ENCODE data around the gene KRTAP10-12.
"Not testable (repeated sequence)": the region's sequence is repeated elsewhere in the genome, so short reads cannot be mapped to it uniquely, and the experiment has no call there.

The KRTAP10-12 gene

DNA sequence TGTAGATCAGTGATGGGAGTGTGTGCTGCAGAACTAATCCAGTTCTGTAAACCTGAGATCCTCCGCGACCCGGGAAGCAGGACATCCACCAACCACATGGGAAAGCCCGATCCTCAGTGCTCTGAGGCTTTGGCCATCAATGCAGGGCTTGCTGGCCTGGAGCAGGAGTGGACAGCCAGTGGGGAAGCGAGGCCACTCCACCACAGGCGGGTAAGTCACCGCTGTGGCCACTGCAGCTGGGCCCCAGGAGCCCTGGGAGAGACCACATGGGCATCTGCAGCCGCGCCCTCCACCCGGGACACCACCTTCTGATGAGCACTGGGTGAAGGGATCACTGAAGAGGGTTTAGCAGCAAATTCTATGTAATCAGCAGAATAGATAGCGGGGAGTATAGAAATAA, 15.8 kb upstream of the KRTAP10-12 start:
- FAIRE-seq: no peak
- DNase-seq (ENCODE audit: insufficient read length): no peak
- no peak for TF ChIP-seq POLR2AphosphoS5 (IDR thresholded peaks at IDR 0.05; ENCODE audit: low read depth, low read length)
- no peak for TF ChIP-seq TAF1 (IDR thresholded peaks at IDR 0.05; ENCODE audit: borderline replicate concordance, low read depth, low read length)
- TF ChIP-seq POLR2A (IDR thresholded peaks at IDR 0.05; ENCODE audit: low read depth, low read length): no peak

DNA sequence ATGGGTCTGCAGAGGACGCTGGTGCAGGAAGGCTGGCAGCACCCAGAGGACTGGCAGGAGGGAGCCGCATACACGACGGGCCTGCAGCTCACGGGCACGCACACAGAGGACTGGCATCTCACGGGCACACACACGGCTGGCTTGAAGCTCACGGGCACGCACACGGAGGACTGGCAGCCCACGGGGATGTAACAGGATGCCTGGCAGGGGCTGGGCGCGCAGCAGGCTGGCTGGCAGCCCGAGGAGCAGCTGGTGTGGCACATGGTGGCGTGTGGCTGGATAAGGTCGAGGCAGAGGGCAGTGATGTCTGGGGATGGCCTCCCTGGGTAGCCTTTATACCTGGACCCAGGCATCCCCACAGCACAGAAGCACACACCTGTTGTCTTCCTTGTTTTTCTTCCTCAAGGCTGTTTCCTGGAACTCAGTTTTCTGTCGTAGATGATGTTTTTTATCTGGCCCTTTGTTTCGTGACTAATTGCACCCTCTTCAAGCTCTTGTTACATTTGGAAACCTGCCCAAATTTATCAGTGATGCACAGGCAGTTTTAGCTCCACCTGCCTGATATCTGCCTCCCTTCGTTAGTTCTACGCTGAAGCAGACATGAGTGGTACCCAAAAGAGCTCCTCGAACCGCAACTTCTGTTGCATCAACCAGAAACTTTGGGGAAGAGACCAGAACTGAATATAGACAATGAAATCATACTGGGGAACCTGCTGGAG, 15.0 kb upstream of the KRTAP10-12 start, which contains the start of gene KRTAP12-1:
TSS of gene KRTAP12-1 (minus strand) at position 303 of the 719 bp plus-strand sequence. CDS start at position 263, 40 bp downstream.
- FAIRE-seq: no peak
- TF ChIP-seq POLR2A (IDR thresholded peaks at IDR 0.05; ENCODE audit: low read depth, low read length) (no peak), TAF1 (IDR thresholded peaks at IDR 0.05; ENCODE audit: borderline replicate concordance, low read depth, low read length) (no peak), POLR2AphosphoS5 (IDR thresholded peaks at IDR 0.05; ENCODE audit: low read depth, low read length) (no peak)
- DNase-seq (ENCODE audit: insufficient read length): no peak

DNA sequence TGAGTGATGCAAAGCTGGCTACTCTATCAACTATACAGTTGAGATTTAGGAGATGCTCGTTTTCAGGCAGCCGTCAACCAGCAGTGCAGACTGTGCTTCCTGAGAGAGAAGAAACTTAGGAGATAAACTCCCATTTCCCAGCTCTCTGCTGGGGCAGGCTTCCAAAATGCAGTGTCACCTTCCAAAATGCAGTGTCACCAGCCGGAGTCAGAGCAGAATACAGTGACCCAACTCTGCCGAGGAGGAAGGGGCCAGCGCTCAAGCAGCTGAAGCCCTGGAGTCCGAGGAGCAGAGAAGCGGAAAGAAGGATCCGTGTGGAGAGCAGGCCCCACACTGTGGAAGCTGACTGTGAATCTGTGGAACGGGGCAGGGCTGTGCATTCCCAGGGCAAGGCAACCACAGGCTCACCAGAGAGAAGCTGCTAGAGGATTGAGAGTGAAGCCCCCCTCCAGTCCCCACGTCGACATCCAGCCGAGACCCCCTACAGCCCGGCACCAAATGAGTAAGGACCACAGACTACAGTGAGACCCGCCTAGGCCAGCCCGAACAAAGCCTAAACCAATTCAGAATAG, 14.3 kb upstream of the KRTAP10-12 start:
- FAIRE-seq (no peak), DNase-seq (ENCODE audit: insufficient read length) (no peak)
- TF ChIP-seq POLR2AphosphoS5 (IDR thresholded peaks at IDR 0.05; ENCODE audit: low read depth, low read length): no peak
- no peak for TF ChIP-seq TAF1 (IDR thresholded peaks at IDR 0.05; ENCODE audit: borderline replicate concordance, low read depth, low read length)
- TF ChIP-seq POLR2A (IDR thresholded peaks at IDR 0.05; ENCODE audit: low read depth, low read length): no peak

DNA sequence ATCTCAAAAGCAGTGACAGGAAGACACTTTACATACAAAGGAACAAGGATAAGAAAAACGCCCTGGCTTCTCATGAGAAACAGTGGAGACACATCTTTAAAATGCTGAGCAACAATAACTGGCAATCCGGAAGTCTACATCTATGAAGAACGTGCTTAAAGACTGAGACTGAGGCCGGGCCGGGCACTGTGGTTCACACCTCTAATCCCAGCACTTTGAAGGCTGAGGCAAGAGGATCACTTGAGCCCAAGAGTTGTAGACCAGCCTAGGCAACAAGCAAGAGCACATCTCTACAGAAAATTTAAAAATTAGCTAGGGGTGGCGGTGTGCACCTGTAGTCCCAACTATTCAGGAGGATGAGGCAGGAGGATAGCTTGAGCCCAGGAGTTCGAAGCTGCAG, 12.9 kb upstream of the KRTAP10-12 start:
- DNase-seq (ENCODE audit: insufficient read length): no peak
- no peak for FAIRE-seq
- TF ChIP-seq POLR2A (IDR thresholded peaks at IDR 0.05; ENCODE audit: low read depth, low read length) (no peak), POLR2AphosphoS5 (IDR thresholded peaks at IDR 0.05; ENCODE audit: low read depth, low read length) (no peak), TAF1 (IDR thresholded peaks at IDR 0.05; ENCODE audit: borderline replicate concordance, low read depth, low read length) (no peak)

DNA sequence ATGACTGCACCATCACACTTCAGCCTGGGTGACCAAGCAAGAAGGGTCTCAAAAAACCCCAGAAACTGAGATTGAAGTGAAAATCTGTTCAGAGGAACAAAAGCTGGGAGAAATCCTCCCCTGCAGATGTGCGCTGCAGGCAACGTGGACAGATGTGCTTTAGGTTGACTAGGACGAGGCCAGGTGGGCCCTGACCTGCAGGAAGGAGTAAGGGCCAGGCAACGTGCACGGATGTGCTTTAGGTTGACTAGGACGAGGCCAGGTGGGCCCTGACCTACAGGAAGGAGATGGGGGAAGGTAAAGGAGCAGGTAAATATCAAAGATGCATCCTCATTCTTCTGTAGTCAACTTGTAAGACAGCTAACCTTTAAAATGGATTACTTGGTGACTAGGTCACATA, 12.5 kb upstream of the KRTAP10-12 start:
- DNase-seq (ENCODE audit: insufficient read length) (no peak), FAIRE-seq (no peak)
- TF ChIP-seq POLR2A (IDR thresholded peaks at IDR 0.05; ENCODE audit: low read depth, low read length) (no peak), TAF1 (IDR thresholded peaks at IDR 0.05; ENCODE audit: borderline replicate concordance, low read depth, low read length) (no peak), POLR2AphosphoS5 (IDR thresholded peaks at IDR 0.05; ENCODE audit: low read depth, low read length) (no peak)

DNA sequence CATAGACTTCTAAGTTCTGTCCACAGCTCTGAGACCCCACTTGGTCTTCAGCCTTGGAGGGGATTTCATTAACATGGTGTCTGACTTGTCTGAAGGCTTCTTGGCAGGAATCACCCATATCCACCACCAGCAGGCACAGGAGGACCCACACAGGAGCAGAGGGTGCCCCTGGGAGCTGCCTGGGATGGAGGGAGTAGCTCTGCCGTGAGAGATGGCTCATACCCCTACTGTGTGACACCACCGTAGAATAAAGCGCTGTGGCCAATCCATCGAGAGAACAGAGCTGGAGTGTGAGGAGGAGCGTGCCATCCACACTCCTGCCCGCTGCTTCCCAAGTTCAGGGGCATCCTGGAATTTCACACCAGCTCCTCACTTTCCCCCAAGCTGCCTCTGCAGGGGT, 11.9 kb upstream of the KRTAP10-12 start:
- DNase-seq (ENCODE audit: insufficient read length); FAIRE-seq: not testable (repeated sequence)

DNA sequence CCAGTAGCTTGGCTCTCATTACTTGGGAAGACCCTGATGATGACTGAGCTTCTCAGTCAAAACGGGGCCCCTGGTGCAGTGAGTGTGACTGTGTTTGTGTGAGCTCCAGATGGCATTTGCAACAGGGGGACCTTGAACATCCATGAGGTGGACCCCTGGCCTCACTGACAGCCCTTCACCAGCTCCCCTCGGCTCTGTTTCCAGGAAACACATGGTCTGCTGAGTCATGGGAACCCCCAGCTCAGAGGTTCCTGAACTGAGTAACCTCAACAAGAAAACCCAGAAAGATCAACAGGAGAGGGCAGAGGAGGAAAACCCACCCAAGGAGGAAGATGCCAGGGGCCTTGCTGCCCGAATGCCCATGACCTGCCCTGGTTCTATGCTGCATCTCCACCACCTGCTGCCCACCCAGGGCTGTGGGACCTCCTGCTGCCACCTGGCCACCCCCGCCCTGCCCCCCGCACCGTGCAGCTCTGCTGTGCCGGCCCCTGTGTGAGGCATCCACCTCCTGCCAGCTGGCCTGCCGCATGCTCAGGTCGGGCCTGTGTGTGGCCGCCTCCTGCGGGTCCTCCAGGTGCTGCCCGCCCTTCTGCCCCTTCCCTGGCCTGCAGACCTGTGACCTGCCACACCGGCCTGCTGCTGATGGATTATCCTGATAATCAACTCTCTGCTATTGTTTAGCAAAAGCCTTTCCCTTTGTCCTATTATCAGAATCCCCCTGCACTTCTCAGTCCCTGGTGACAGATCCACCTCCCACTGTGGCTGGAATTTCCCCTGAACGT, 10.8 kb upstream of the KRTAP10-12 start:
- no peak for DNase-seq (ENCODE audit: insufficient read length)
- no peak for FAIRE-seq
- TF ChIP-seq TAF1 (IDR thresholded peaks at IDR 0.05; ENCODE audit: borderline replicate concordance, low read depth, low read length): no peak
- TF ChIP-seq POLR2AphosphoS5 (IDR thresholded peaks at IDR 0.05; ENCODE audit: low read depth, low read length): no peak
- no peak for TF ChIP-seq POLR2A (IDR thresholded peaks at IDR 0.05; ENCODE audit: low read depth, low read length)

DNA sequence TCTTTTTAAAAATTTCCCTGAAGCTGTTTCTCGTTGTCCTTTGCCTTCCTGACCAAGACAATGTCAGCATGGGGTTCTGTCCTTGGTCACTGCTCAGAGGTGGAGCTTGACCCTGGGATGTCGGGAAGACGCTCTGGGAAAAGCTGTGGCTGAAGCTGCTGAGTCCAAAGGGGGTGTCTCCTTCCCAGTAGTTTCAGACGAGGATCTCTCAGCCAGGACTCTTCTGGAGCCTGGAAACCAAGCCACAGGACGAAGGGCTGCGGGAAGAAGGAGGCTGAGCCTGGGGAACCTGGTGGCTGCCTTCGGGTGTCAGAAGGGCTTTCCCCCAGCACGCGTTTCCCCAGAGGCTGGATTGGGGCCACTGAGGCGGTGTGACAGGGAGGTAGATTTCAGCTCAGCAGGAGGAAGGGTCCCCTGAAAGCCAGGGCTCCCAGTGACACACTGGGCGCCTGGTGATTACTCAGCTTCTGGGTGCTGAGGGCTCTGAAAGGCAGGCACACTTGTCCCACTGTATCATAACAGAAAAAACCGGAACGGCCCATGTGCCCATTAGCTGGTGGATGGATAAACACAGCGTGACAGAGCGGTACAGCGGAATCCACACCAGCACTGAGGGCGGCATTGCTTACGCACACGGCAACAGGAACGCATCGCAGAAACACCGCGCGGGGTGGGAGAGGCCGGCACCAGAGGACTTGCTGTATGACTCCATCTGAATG, 10.0 kb upstream of the KRTAP10-12 start:
- no peak for FAIRE-seq
- no peak for DNase-seq (ENCODE audit: insufficient read length)
- no peak for TF ChIP-seq POLR2A (IDR thresholded peaks at IDR 0.05; ENCODE audit: low read depth, low read length)

DNA sequence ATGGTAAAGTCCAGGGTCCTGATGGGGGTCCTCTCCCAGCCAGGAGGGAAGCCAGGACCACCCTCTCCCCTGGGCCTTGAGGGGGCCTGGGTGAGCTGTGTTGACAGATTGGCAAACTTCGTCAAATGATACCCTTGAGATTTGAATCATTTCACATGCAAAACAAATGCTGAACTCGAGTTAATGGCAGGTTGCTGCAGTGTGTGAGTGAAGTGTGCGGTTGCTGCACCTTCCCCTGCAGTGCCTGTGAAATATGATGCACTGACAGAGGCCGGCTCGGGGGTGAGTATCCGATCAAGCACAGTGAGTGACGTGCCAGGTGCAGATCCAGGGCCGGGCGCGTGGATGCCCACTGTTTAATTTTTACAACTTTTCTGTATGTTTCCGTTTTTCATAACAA, 9.3 kb upstream of the KRTAP10-12 start:
- no peak for TF ChIP-seq POLR2AphosphoS5 (IDR thresholded peaks at IDR 0.05; ENCODE audit: low read depth, low read length)
- TF ChIP-seq POLR2A (IDR thresholded peaks at IDR 0.05; ENCODE audit: low read depth, low read length): no peak
- TF ChIP-seq TAF1 (IDR thresholded peaks at IDR 0.05; ENCODE audit: borderline replicate concordance, low read depth, low read length): no peak
- FAIRE-seq (no peak), DNase-seq (ENCODE audit: insufficient read length) (no peak)

DNA sequence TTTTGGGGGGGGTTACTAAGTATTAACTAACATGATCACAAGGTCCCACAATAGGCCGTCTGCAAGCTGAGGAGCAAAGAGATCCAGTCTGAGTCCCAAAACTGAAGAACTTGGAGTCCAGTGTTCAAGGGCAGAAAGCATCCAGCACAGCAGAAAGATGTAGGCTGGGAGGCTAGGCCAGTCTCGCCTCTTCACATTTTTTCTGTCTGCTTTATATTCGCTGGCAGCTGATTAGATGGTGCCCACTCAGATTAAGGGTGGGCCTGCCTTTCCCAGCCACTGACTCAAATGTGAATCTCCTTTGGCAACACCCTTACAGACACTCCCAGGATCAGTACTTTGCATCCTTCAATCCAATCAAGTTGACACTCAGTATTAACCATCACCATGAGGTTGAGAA, 7.2 kb upstream of the KRTAP10-12 start:
- not testable (repeated sequence) for FAIRE-seq; DNase-seq (ENCODE audit: insufficient read length)

DNA sequence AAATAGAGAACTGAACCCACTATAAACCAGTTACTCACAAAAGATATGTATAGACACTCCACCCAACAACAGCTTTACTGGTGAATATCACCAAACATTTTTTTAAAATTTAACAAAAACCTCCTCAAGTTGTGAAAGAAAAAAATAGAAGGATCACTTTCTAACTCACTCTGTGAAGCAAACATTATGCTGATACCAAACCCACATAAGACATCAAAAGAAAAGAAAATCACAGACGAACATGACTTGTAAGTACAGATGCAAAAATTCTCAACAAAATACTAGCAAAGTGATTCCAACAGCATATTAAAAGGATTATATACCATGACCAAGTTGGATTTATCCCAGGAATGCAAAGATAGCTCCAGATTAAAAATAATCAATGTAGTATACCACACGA, 5.3 kb upstream of the KRTAP10-12 start:
- no peak for TF ChIP-seq POLR2A (IDR thresholded peaks at IDR 0.05; ENCODE audit: low read depth, low read length)
- TF ChIP-seq TAF1 (IDR thresholded peaks at IDR 0.05; ENCODE audit: borderline replicate concordance, low read depth, low read length): no peak
- no peak for TF ChIP-seq POLR2AphosphoS5 (IDR thresholded peaks at IDR 0.05; ENCODE audit: low read depth, low read length)
- DNase-seq (ENCODE audit: insufficient read length): no peak
- no peak for FAIRE-seq

Measured in GM12892 (cell line).